SK-N-SH treated with all-trans-retinoic acid at 6 μM for 48 hours (cell line): ENCODE measurements around the gene KLF6.
"Not testable (repeated sequence)": the region's sequence is repeated elsewhere in the genome, so short reads cannot be mapped to it uniquely, and the experiment has no call there.

ENCODE experiments used
- ATAC-seq: fragments of 200-7000 bp; cut with Tn5 transposase; 3 replicates; pipeline ENCODE4 v1.9.1; 2020; ENCODE audit warnings: mild to moderate bottlenecking, moderate library complexity
- BACH2 ChIP-seq: fragments of 250-450 bp; sonication (Bioruptor Pico); IDR thresholded peaks from 2 replicates; pipeline ENCODE4 v1.9.0; 2021; ENCODE audit warnings: mild to moderate bottlenecking, borderline replicate concordance
- ESRRG ChIP-seq: fragments of 250-450 bp; sonication (Bioruptor Pico); IDR thresholded peaks from 2 replicates; pipeline ENCODE4 v1.6.1; 2021; ENCODE audit warnings: mild to moderate bottlenecking
- GLIS3 ChIP-seq: fragments of 250-450 bp; sonication (Bioruptor Pico); IDR thresholded peaks from 2 replicates; pipeline ENCODE4 v1.5.0; 2020; ENCODE audit warnings: mild to moderate bottlenecking, moderate library complexity
- ISL1 ChIP-seq: fragments of 250-450 bp; sonication (Bioruptor Pico); IDR thresholded peaks from 2 replicates; pipeline ENCODE4 v2.1.2; 2022; ENCODE audit warnings: mild to moderate bottlenecking, moderate library complexity
- OSR1 ChIP-seq: fragments of 250-450 bp; sonication (Bioruptor Pico); IDR thresholded peaks from 2 replicates; pipeline ENCODE4 v1.8.0; 2022; ENCODE audit warnings: moderate library complexity, mild to moderate bottlenecking, inconsistent platforms
- PATZ1 ChIP-seq: fragments of 250-450 bp; sonication (Bioruptor Pico); IDR thresholded peaks from 2 replicates; pipeline ENCODE4 v1.8.0; 2020; ENCODE audit warnings: mild to moderate bottlenecking, moderate library complexity, borderline replicate concordance
- POU6F1 ChIP-seq: fragments of 250-450 bp; sonication (Bioruptor Pico); IDR thresholded peaks from 2 replicates; pipeline ENCODE4 v1.8.0; 2021; ENCODE audit warnings: low read depth, mild to moderate bottlenecking, moderate library complexity, borderline replicate concordance
- PPARA ChIP-seq: fragments of 250-450 bp; sonication (Bioruptor Pico); IDR thresholded peaks from 2 replicates; pipeline ENCODE4 v1.5.0; 2020; ENCODE audit warnings: mild to moderate bottlenecking, borderline replicate concordance
- RARB ChIP-seq: fragments of 250-450 bp; sonication (Bioruptor Pico); IDR thresholded peaks from 2 replicates; pipeline ENCODE4 v1.8.0; 2021; ENCODE audit warnings: mild to moderate bottlenecking, moderate library complexity
- SNAI2 ChIP-seq: fragments of 250-450 bp; sonication (Bioruptor Pico); IDR thresholded peaks from 2 replicates; pipeline ENCODE4 v1.5.0; 2020; ENCODE audit warnings: mild to moderate bottlenecking, moderate library complexity
- TOX ChIP-seq: fragments of 250-450 bp; sonication (Bioruptor Pico); IDR thresholded peaks from 2 replicates; pipeline ENCODE4 v1.8.0; 2021; ENCODE audit warnings: mild to moderate bottlenecking, moderate library complexity, borderline replicate concordance
- ZC3H10 ChIP-seq: fragments of 250-450 bp; sonication (Bioruptor Pico); IDR thresholded peaks from 2 replicates; pipeline ENCODE4 v1.5.1; 2021; ENCODE audit warnings: mild to moderate bottlenecking, moderate library complexity
- ZFP3 ChIP-seq: fragments of 250-450 bp; sonication (Bioruptor Pico); IDR thresholded peaks from 2 replicates; pipeline ENCODE4 v1.5.0; 2020; ENCODE audit warnings: mild to moderate bottlenecking, moderate library complexity
- ZFP30 ChIP-seq: fragments of 450-650 bp; formaldehyde crosslinking; IDR thresholded peaks from 2 replicates; pipeline ENCODE4 v1.5.0; 2022; ENCODE audit warnings: mild to moderate bottlenecking, moderate library complexity
- ZNF8 ChIP-seq: fragments of 450-650 bp; formaldehyde crosslinking; IDR thresholded peaks from 2 replicates; pipeline ENCODE4 v1.5.0; 2020; ENCODE audit warnings: mild to moderate bottlenecking, moderate library complexity
- TF ChIP-seq, protein P1 (sequence below): fragments of 250-450 bp; sonication (Bioruptor Pico); IDR thresholded peaks from 2 replicates; pipeline ENCODE4 v1.5.1; 2021; ENCODE audit warnings: mild to moderate bottlenecking, moderate library complexity
- TF ChIP-seq, protein P2 (sequence below): fragments of 250-450 bp; sonication (Bioruptor Pico); IDR thresholded peaks from 2 replicates; pipeline ENCODE4 v1.5.1; 2020; ENCODE audit warnings: low read depth, mild to moderate bottlenecking, moderate library complexity

The KLF6 gene

GRCh38 chr10:3738855-3739350, 46.1 kb downstream of the KLF6 start:
- ATAC-seq: no peak
- TF ChIP-seq TOX (CRISPR knock-in tag) (no peak), ZFP3 (no peak), RARB (no peak), GLIS3 (no peak), BACH2 (CRISPR knock-in tag) (no peak), PATZ1 (CRISPR knock-in tag) (no peak)
- TF ChIP-seq, protein P1, sequence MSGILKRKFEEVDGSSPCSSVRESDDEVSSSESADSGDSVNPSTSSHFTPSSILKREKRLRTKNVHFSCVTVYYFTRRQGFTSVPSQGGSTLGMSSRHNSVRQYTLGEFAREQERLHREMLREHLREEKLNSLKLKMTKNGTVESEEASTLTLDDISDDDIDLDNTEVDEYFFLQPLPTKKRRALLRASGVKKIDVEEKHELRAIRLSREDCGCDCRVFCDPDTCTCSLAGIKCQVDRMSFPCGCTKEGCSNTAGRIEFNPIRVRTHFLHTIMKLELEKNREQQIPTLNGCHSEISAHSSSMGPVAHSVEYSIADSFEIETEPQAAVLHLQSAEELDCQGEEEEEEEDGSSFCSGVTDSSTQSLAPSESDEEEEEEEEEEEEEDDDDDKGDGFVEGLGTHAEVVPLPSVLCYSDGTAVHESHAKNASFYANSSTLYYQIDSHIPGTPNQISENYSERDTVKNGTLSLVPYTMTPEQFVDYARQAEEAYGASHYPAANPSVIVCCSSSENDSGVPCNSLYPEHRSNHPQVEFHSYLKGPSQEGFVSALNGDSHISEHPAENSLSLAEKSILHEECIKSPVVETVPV: no peak

- no peak for TF ChIP-seq ZNF8 (CRISPR knock-in tag)
- TF ChIP-seq ZFP30 (CRISPR knock-in tag): no peak
- no peak for TF ChIP-seq PPARA (CRISPR knock-in tag)
- TF ChIP-seq, all 23 proteins: peak for 0
Measured at GRCh38 chr10:3737864-3738263, 47.1 kb downstream of the KLF6 start.

GRCh38 chr10:3735175-3735574, 49.8 kb downstream of the KLF6 start:
- TF ChIP-seq ZC3H10 (no peak), ZNF8 (CRISPR knock-in tag) (no peak), POU6F1 (no peak), BACH2 (CRISPR knock-in tag) (no peak), OSR1 (CRISPR knock-in tag) (no peak), PPARA (CRISPR knock-in tag) (no peak), TOX (CRISPR knock-in tag) (no peak)
- TF ChIP-seq, protein P1: no peak
- TF ChIP-seq, protein P2, sequence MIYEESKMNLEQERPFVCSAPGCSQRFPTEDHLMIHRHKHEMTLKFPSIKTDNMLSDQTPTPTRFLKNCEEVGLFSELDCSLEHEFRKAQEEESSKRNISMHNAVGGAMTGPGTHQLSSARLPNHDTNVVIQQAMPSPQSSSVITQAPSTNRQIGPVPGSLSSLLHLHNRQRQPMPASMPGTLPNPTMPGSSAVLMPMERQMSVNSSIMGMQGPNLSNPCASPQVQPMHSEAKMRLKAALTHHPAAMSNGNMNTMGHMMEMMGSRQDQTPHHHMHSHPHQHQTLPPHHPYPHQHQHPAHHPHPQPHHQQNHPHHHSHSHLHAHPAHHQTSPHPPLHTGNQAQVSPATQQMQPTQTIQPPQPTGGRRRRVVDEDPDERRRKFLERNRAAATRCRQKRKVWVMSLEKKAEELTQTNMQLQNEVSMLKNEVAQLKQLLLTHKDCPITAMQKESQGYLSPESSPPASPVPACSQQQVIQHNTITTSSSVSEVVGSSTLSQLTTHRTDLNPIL (CRISPR knock-in tag): no peak

More at GRCh38 chr10:3737864-3738263, 47.1 kb downstream of the KLF6 start:
- ATAC-seq: no peak

GRCh38 chr10:3734111-3734510, 50.9 kb downstream of the KLF6 start:
- no peak for ATAC-seq
- TF ChIP-seq SNAI2 (no peak), ISL1 (CRISPR knock-in tag) (no peak), GLIS3 (no peak), ESRRG (CRISPR knock-in tag) (no peak), PPARA (CRISPR knock-in tag) (no peak), TOX (CRISPR knock-in tag) (no peak), ZFP3 (no peak), BACH2 (CRISPR knock-in tag) (no peak)
- TF ChIP-seq, protein P2 (CRISPR knock-in tag): no peak

More at GRCh38 chr10:3735175-3735574, 49.8 kb downstream of the KLF6 start:
- no peak for ATAC-seq

GRCh38 chr10:3732183-3732582, 52.8 kb downstream of the KLF6 start:
- ATAC-seq: not testable (repeated sequence)
